Stimulated activated naive CD4-positive, alpha-beta T cell (primary cell): ENCODE results near the gene SYVN1.
"Not testable (repeated sequence)": the region's sequence is repeated elsewhere in the genome, so short reads cannot be mapped to it uniquely, and the experiment has no call there.

Source experiments
- DNase-seq, 6 experiments: peaks; one replicate each; lab custom pipeline; 2025; lab: John Stamatoyannopoulos, UW

The SYVN1 gene

GRCh38 chr11:65127473-65128181 is 6.7 kb downstream of the SYVN1 start:
- DNase-seq = no peak

- DNase-seq = no peak
These were observed 7.6 kb downstream of the SYVN1 start for GRCh38 chr11:65126624-65127274.

GRCh38 chr11:65125197-65126056 is 8.9 kb downstream of the SYVN1 start:
- DNase-seq = no peak

- no peak for DNase-seq
These were observed 9.7 kb downstream of the SYVN1 start for GRCh38 chr11:65124480-65125196.

- peak; percentile 92 to 99 (median 98) for DNase-seq
These were observed 12.2 kb downstream of the SYVN1 start, which contains the start of the genes FAU and MRPL49 for GRCh38 chr11:65121865-65122696. Gene FAU, minus strand, starts transcription at chr11:65122134. Its CDS starts 321 bp downstream, at chr11:65121813. Gene MRPL49, plus strand, starts transcription at chr11:65122321. Its CDS starts 26 bp downstream, at chr11:65122347.

DNA sequence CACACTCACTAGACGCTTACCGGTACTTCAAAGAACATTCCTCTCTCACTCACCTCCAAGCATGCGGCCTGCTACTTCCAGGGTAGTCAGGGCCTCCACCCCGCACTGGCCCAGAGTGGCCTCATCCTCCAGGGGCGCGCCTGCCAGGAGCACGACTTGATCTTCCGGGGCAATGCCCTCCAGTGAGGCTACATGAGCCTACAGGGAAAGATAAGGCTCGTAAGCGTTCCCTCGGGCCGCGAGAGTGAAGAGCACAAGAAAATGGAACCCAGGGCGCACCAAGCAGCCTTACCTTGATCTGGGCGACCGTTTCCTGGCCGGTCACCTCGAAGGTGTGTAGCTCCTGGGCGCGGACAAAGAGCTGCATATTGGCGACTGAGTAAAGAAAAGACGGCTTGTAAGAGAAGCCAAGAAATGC is 12.9 kb downstream of the SYVN1 start:
- peak in 2 of 6 experiments; percentile 12 to 30 for DNase-seq

DNA sequence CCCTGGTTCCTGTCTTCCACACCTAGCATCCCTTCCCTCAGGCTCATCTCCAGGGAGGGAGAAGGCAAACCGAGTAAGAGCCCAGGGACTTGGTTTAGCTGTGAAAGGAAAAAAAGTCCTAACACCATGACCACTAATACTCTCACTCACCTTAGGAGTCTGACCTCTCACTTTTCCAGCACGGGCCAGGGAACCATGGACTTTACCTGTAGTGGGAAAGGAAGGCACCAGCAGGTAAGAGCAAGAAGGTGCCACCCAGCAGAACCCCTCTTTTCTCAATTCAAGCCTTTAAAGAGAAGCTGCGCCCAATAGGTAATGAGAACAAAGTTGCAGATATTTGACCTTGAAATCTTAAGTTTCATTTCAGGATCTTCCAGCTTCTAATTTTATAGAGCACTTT is 13.5 kb downstream of the SYVN1 start:
- DNase-seq = no peak

DNA sequence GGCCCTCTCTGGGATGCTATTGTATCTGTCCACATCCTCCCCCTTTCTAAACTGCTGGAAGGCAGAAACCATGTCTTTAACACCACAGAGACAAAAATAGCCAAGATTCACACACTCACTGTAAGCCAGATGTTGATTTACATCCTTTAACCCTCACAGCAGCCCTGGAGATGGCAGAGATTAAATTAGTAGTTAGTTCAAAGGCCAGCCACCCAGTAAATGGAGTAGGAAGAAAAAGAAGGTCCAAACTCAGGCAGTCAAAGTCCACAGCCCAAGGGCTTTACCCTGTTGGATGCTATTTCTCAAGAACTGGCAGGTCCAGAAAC is 14.7 kb downstream of the SYVN1 start:
- no peak for DNase-seq

- not testable (repeated sequence) for DNase-seq
These were observed 15.2 kb downstream of the SYVN1 start for GRCh38 chr11:65118891-65119669.

DNA sequence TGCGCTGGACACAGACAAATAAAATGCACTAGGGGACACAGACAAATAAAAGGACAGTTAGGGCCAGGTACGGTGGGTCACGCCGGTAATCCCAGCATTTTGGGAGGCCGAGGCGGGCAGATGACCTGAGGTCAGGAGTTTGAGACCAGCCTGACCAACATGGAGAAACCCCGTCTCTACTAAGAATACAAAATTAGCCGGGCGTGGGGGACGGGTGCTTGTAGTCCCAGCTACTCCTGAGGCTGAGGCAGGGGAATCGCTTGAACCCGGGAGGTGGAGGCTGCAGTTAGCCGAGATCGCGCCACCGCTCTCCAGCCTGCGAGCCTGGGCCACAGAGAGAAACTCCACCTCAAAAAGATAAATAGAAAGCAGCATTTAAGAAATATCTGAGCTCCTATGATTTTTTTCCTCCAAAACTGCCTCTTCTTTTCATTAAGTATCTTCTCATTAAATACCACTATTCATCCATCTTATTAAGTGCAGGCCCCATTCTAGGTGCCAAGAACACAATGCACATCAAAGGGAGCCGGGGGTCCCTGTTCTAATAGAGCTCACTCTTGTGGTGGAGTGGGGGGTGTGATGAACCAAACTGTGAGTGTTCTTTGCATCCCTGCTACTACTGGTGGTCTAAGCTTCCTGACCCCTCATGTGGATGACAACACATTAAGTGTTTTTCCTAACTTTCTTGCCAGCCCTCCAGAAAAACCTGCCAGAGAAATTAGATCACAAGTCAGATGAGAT is 16.1 kb downstream of the SYVN1 start:
- DNase-seq = no peak

GRCh38 chr11:65117206-65118096 is 16.9 kb downstream of the SYVN1 start, which contains the start of gene ZNHIT2:
Gene ZNHIT2, minus strand, starts transcription at chr11:65117701. Its CDS starts 48 bp downstream, at chr11:65117653.
- peak; percentile 98 to 100 (median 100) for DNase-seq

DNA sequence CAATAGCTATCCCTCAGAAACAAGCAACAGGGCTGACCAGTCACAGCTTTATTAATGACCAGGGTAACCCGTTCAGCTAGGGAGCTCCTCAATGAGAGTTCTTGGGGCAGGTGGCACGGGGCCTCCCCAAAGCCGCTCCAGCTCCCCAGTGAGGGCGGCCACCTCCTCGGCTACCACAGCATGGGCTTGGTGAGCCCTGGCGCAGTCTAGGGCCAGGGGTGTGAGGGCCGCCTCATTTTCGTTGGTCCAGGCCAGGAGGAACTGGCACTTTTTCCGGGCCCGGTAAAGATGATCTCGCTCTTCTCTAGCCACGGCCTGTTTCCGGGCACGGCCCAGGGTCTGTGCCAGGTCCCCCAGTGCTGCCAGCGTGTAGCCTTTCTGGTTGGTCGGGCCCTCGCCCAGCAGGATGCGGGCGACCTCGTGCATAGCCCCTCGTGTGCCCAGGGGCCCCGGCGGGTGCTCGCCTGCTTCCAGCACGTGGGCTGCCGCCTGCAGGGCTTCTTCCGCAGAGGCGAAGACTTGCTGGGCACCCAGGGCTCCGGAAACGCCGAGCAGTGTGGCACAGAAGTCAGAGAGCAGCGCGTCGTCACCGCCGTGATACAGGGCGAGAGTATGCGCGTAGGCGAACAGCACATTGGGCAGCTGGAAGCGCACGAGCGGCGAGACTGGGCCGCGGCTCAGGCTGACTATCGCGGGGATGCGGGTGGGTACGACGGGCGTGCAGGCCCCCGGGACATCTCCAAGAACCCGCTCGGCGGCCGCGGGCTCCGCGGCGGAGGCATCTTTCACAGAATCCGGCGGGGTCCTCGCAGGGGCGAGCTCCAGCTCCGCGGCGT is 17.7 kb downstream of the SYVN1 start:
- DNase-seq = peak; percentile 52 to 74 (median 60)

- DNase-seq = no peak
These were observed 18.8 kb downstream of the SYVN1 start for GRCh38 chr11:65115361-65116082.

DNA sequence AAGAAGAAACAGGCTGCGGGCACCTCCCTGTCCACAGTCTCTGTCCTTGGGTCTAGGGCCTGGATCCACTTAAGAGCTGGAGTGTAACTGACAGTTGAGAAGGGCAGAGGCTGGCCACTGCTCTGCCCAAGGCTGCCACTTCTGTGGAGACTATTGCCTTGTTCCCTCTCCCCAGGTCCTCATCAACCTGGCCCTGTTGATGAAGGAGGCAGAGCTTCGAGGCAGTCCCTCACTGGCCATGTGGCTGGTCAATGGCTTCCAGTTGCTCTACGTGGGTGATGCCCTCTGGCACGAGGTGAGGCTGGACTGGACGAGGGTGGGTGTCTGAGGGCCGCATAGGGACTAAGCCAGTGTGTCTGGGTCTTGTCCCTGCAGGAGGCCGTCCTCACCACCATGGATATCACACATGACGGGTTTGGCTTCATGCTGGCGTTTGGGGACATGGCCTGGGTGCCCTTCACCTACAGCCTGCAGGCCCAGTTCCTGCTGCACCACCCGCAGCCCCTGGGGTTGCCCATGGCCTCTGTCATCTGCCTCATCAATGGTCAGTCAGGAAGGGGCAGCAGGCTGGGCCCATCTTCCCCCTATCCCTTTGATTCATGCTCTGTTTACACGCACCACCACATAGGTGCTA is 19.7 kb downstream of the SYVN1 start:
- no peak for DNase-seq

GRCh38 chr11:65113839-65114238 is 20.5 kb downstream of the SYVN1 start:
- no peak for DNase-seq

DNA sequence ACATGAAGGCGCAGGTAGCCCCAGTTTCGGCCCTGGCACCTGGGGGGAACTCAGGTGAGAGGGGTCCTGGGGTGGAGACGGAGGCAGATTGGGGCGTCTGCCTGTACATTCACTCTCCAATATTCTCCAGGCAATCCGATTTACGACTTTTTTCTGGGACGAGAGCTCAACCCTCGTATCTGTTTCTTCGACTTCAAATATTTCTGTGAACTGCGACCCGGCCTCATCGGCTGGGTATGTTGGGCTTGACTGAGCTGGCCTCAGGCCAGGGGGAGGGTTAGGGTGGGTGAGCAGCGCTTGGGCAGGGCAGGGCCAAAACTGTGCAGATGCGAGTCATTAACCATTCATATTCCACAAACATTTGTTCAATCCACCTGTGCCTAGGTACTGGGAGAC is 21.0 kb downstream of the SYVN1 start:
- no peak for DNase-seq
